Activated naive CD8-positive, alpha-beta T cell treated with anti-CD3 and anti-CD28 coated beads, Interleukin-2, amount 10 ng/mL, durations not matched to agents 7 days and 5 days (primary cell): Measurements from ENCODE around the gene PMVK. TPM values are rescaled to one million over a fixed set of nuclear protein-coding genes. Genes with fewer than 3 reads are reported as not detected.
"Not testable (repeated sequence)": the region's sequence is repeated elsewhere in the genome, so short reads cannot be mapped to it uniquely, and the experiment has no call there.

ENCODE experiments used
- ATAC-seq: fragments of 150-1000 bp; cut with Tn5 transposase; one replicate; pipeline ENCODE4 v1.10.0; 2021; ENCODE audit warnings: low read depth, moderate library complexity
- POLR2A ChIA-PET: fragments of 350-600 bp; sonication (Branson Sonifier 250); formaldehyde crosslinking; loops from one replicate; lab custom pipeline; 2021; ENCODE audit warnings: antibody characterized with exemption; lab: Charles Lee
- DNase-seq: peaks from one replicate; pipeline ENCODE4 v3.0.0; 2021
- H3K27ac Mint-ChIP-seq: one replicate; pipeline ENCODE4 v1.8.0; 2022; ENCODE audit warnings: mild to moderate bottlenecking, mixed read lengths
- H3K27me3 Mint-ChIP-seq: one replicate; pipeline ENCODE4 v1.8.0; 2022; ENCODE audit warnings: mild to moderate bottlenecking, moderate library complexity, mixed read lengths
- H3K36me3 Mint-ChIP-seq: one replicate; pipeline ENCODE4 v1.8.0; 2021; ENCODE audit warnings: mild to moderate bottlenecking, mixed read lengths
- H3K4me1 Mint-ChIP-seq: one replicate; pipeline ENCODE4 v1.8.0; 2021; ENCODE audit warnings: mixed read lengths
- H3K4me3 Mint-ChIP-seq: one replicate; pipeline ENCODE4 v1.8.0; 2022; ENCODE audit warnings: mild to moderate bottlenecking, moderate library complexity, mixed read lengths
- H3K9me3 Mint-ChIP-seq: one replicate; pipeline ENCODE4 v1.8.0; 2021; ENCODE audit warnings: mixed read lengths
- total RNA-seq, 2 experiments: library from RNA; stranded (reverse); gene quantifications; one replicate each; pipeline ENCODE4 v1.2.3, GENCODE V29; 2021

Gene PMVK
- total RNA-seq, result 10 to 100 TPM; 25.6 to 26.4 TPM

DNA sequence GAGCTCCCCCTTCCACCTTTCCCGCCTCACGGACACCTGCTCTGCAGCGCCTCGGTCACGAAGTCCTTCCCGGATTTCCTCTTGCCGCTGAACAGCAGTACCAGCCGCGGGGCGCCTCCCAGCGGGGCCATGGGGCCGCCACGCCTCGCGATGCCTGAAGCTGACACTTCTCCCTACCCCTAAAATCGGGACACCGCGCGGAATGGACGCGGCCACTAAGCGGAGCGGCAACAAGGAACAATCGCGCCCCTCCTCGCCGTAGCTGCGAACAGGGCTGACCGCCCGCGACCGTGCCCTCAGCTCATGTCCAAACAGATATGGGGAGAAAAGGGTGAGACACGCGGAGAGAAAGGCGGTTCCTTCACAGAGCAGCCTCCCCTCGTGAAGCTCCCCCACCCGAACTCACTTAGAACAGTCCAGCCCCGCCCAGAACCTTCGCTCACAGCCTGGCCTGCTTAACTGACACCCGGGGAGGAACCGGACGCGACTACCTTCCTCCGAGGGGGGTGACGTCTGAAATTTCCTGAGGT, at the start of gene PMVK:
Gene PMVK (minus strand): TSS at position 165 of the 530 bp plus-strand sequence. CDS start 34 bp downstream, at position 131.
- H3K36me3 Mint-ChIP-seq, result peaks cover 2% of the 10 kb centered on the region
- DNase-seq, result peak; percentile 92
- ATAC-seq, result peak; percentile 85
- no peaks in the 10 kb centered on the region for H3K9me3 Mint-ChIP-seq
- H3K4me1 Mint-ChIP-seq, result peaks cover 33% of the 10 kb centered on the region
- H3K27me3 Mint-ChIP-seq, result no peaks in the 10 kb centered on the region
- POLR2A ChIA-PET, result interaction anchor here (0.7 to 5.7 kb wide), 22 partner anchors 9 to 378 kb away, joined by 3 to 45 read pairs (median 6); partner anchors contain the start of genes ADAM15, CKS1B, FLAD1 and PBXIP1
- H3K27ac Mint-ChIP-seq, result peak within 1 kb of the TSS; percentile 97
- H3K4me3 Mint-ChIP-seq, result peak within 1 kb of the TSS; percentile 90

DNA sequence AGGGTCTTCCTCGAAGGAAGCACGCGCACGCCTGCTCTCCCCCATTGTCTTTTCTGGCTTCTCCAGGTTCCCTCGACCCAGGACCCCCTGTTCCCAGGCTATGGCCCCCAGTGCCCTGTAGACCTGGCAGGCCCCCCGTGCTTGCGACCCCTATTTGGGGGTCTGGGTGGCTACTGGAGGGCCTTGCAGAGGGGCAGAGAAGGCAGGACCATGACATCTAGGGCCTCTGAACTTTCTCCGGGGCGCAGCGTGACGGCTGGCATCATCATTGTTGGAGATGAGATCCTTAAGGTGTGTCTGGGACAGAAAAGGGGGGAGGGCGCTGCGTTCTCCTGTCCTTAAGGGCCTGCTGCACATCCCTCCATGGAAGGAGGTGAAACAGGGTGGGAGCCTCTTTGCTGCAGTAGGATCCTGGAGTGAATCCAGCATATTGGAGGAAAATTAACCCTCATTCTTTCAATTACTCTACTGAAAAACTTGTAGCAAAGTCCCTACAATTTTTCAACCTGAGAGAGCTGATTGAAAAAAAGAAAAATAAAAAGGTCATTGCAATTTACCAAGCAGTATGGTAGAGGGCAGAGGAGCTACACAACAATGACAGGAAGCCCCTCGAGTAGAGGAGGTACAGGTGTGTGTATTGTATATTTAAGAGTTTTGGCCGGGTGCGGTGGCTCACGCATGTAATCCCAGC, 47.4 kb upstream of the PMVK start:
- Mint-ChIP-seq H3K4me1 (peaks cover 13% of the 10 kb centered on the region), H3K27ac (no peak overlapping the region)

DNA sequence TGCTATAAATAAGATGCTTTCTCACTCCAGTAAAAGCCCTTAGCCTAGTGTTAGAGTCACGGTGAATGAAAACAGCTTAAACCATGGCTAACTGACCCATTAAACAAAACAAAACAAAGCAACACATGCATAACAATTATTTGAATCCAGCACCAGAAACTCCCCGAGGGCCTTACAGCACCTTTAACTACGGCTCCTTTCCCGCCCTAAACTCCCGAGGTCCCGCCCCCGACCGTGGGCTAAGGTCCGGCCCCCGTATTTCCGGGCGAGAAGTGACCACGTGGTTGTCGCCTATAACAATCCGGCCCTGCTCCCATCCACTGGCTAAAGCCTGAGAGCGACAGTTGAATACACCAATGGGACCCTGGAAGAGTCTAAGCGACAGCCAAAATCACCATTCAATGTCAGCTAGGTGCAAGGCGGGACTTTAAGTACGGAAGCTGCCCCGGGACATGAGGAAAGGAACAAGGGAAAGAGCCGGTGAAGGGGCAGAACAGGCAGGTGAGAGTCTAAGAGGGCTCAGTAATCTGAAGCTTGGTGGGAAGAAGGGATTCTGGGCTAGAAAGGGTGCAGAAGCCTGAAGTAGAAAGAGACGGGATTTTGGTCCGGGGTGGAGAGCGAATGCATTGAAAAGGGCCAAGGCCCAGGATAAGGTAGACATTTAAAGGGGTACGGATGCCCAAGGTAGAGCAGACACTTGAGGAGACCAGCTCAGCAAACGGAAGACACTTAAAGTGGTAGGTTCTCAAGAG, 46.6 kb upstream of the PMVK start, which contains the start of gene FLAD1:
Gene FLAD1 (plus strand): TSS at position 448 of the 752 bp plus-strand sequence. CDS start 351 bp downstream, outside the sequence.
- no peak within 1 kb of the TSS for H3K4me3 Mint-ChIP-seq
- H3K27me3 Mint-ChIP-seq, result no peaks in the 10 kb centered on the region
- peaks cover 10% of the 10 kb centered on the region for H3K4me1 Mint-ChIP-seq
- H3K27ac Mint-ChIP-seq, result no peak within 1 kb of the TSS
- DNase-seq (peak; percentile 90), ATAC-seq (peak; percentile 100)
- no peaks in the 10 kb centered on the region for H3K9me3 Mint-ChIP-seq
- POLR2A ChIA-PET, result interaction anchor here (0.7 to 5.2 kb wide), 16 partner anchors 9 to 425 kb away, joined by 3 to 36 read pairs (median 7); partner anchors contain the start of genes ADAM15, CKS1B, LENEP and PBXIP1
- H3K36me3 Mint-ChIP-seq, result peaks cover 10% of the 10 kb centered on the region

More for the DNA sequence above, 47.4 kb upstream of the PMVK start:
- POLR2A ChIA-PET, result interaction anchor here (0.7 to 5.2 kb wide), 17 partner anchors 10 to 426 kb away, joined by 3 to 36 read pairs (median 7); partner anchors contain the start of genes ADAM15, CKS1B, LENEP and PBXIP1
- H3K9me3 Mint-ChIP-seq, result no peaks in the 10 kb centered on the region
- DNase-seq (no peak), ATAC-seq (no peak)
- no peaks in the 10 kb centered on the region for H3K27me3 Mint-ChIP-seq
- peaks cover 13% of the 10 kb centered on the region for H3K36me3 Mint-ChIP-seq
- no peak overlapping the region for H3K4me3 Mint-ChIP-seq

DNA sequence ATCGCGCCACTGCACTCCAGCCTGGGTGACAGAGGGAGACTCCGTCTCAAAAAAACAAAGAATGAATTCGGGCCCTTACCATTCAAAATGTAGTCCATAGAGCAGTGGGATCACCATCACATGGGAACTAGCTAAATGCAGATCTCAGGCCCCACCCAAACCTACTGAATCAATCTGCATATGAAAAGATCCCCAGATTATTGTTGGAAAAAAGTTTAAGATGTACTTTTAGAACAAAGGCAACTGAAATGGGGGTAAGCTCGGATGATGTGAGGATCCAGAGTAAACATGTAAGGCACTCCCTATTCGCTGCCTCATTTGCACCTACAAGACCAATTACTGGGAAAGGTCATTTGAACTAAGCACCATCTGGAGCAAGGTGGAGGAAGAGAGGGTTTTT, 45.8 kb upstream of the PMVK start:
- Mint-ChIP-seq H3K4me1 (peaks cover 15% of the 10 kb centered on the region), H3K27me3 (no peaks in the 10 kb centered on the region), H3K4me3 (no peak overlapping the region), H3K36me3 (peaks cover 12% of the 10 kb centered on the region), H3K27ac (no peak overlapping the region), H3K9me3 (no peaks in the 10 kb centered on the region)
- POLR2A ChIA-PET, result interaction anchor here (1.4 to 5.2 kb wide), 10 partner anchors 8 to 102 kb away, joined by 4 to 36 read pairs (median 16); partner anchors contain the start of genes CKS1B, LENEP, PBXIP1 and PMVK
- no peak for DNase-seq
- no peak for ATAC-seq

DNA sequence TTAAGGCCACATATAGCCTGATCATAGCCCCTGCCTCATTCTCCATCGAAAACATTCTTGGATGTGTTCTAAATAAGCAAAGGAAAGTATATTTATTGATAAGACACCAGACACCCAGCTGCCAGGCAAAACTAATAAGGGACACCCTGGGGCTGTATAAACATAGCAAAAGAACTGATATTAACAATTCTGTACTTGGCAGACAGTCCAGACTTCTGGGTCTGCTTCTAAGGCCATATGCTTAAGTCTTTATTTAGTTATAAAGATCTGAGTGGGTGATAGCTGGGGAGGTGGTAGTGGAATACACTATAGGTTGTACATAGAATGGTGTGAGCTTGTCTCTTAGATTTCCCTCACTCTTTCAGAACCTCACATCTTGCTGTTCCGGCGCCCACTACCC, 41.8 kb upstream of the PMVK start:
- ATAC-seq (no peak), DNase-seq (no peak)
- Mint-ChIP-seq H3K27me3 (no peaks in the 10 kb centered on the region), H3K36me3 (peaks cover 12% of the 10 kb centered on the region), H3K9me3 (no peaks in the 10 kb centered on the region), H3K4me1 (peaks cover 17% of the 10 kb centered on the region), H3K27ac (no peak overlapping the region), H3K4me3 (no peak overlapping the region)
- POLR2A ChIA-PET, result no interaction called here

DNA sequence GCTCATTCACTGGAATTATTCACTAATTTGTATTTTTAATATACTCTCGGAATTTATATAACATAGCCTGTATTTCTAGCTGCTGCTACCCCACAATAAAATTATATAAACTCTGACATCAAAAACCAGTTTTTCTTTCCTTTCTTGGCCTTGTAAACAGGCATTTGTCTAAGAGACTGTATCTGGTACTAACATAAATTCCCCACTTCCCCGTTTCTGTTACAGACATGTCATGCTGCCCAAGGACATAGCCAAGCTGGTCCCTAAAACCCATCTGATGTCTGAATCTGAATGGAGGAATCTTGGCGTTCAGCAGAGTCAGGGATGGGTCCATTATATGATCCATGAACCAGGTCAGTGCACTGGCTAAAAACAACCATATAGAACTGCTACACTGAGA, 41.2 kb upstream of the PMVK start:
- H3K9me3 Mint-ChIP-seq, POLR2A ChIA-PET, H3K4me3 Mint-ChIP-seq, DNase-seq, H3K27me3 Mint-ChIP-seq, ATAC-seq: not testable (repeated sequence)
- Mint-ChIP-seq H3K4me1 (peaks cover 20% of the 10 kb centered on the region), H3K27ac (peak overlapping the region; percentile 18), H3K36me3 (peaks cover 12% of the 10 kb centered on the region)

DNA sequence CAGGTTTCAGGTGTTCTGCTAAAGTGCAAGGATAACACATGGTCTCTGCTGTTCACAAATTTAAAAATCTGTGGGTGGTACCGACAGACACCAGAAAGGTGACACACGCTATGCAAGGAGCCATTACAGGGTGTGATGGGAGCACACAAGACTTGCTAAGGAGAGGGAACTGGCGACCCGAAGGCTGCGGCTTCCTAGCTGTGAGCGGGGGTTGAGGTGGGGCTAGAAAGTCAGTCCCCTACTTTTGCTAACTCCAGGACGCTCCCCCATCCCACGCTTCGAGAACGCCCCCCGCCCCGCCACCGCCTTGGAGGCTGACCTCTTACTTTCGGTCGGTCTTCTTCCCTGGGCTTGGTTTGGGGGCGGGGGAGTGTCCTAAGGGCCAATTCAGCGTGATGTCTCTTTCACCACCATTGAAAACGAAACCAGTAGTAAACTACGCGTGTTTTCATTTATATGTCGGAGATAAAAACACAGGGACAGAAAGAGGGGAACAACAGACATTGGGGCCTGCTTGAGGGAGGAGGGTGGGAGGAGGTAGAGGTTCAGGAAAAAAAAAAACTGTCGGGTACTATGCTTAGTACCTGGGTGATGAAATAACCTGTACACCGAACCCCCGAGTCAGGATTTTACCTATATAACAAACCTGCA, 39.0 kb upstream of the PMVK start:
- Mint-ChIP-seq H3K27me3 (no peaks in the 10 kb centered on the region), H3K4me3 (no peak overlapping the region), H3K9me3 (no peaks in the 10 kb centered on the region), H3K36me3 (peaks cover 14% of the 10 kb centered on the region), H3K4me1 (peaks cover 33% of the 10 kb centered on the region), H3K27ac (no peak overlapping the region)
- DNase-seq (peak; percentile 63), ATAC-seq (no peak)
- POLR2A ChIA-PET, result interaction anchor here (0.6 to 3.5 kb wide), 10 partner anchors 8 to 45 kb away, joined by 3 to 43 read pairs (median 15); partner anchors contain the start of genes FLAD1, PBXIP1 and PYGO2

DNA sequence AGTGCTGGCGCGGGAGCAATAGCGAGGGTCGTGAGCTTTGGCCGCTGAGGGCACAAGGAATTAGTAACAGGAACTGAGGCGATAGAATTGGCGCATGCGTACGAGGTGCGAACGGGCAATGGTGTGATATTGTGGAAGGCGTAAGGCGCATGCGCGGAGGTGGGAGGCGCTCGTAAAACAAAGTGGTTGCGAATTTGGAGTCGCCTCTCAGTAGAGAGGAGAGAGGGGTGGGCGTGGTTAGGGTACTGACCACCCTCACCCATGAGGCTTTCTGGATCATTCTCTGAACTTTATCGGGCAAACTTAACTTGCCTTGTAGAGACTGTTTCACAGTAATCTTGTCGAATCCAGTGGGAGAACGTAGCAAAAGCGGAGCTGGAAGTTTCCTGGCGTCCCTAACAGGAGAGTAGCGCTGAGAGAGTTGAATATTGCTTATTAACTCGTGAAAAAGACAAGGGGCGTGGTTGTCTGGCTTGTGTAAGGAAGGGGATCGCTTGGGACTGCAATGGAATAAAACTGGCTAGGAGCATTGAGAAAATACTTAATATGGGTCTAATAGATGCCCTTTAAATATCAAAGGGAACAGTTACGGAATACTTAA, 38.4 kb upstream of the PMVK start:
- Mint-ChIP-seq H3K27me3 (no peaks in the 10 kb centered on the region), H3K9me3 (no peaks in the 10 kb centered on the region), H3K27ac (no peak overlapping the region), H3K4me1 (peaks cover 33% of the 10 kb centered on the region), H3K4me3 (no peak overlapping the region), H3K36me3 (peaks cover 12% of the 10 kb centered on the region)
- ATAC-seq (peak; percentile 51), DNase-seq (peak; percentile 94)
- POLR2A ChIA-PET, result interaction anchor here (0.9 to 3.5 kb wide), 11 partner anchors 9 to 46 kb away, joined by 3 to 43 read pairs (median 18); partner anchors contain the start of genes FLAD1, PBXIP1, PMVK and PYGO2

DNA sequence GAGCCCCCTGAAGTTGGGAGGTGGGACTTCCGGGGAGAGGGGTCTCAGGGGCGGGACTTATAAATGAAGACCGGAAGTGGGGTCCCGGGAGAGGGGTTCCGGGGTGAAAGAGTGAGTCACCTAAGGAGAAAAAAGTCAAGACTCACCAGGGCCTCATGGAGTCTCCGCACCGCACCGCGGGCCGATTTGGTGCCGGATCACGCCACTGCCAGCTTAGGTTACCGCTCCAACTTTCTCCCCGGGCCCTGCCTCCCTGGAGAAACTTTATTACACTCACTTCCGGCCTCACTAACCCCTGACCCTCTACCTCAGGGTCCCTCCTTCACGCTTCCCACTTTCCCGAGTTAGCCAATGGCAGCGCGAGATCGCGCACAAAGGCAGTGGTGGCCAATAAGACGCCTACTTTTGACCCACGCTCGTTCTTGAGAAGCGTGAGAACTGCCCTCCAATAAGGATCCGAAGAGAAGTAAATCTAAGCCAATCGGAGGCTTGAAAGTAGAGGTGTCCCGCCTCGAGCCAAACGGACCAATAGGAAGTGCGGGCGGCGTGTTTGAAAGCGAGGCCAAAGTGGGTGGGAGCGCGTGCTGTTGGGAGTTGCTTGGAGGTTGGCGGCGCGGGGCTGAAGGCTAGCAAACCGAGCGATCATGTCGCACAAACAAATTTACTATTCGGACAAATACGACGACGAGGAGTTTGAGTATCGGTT, 37.7 kb upstream of the PMVK start, which contains the start of gene CKS1B:
Gene CKS1B (plus strand): TSS at position 580 of the 706 bp plus-strand sequence. CDS start 65 bp downstream, at position 645.
- peaks cover 14% of the 10 kb centered on the region for H3K36me3 Mint-ChIP-seq
- H3K4me1 Mint-ChIP-seq, result peaks cover 37% of the 10 kb centered on the region
- H3K27ac Mint-ChIP-seq, result no peak within 1 kb of the TSS
- no peaks in the 10 kb centered on the region for H3K9me3 Mint-ChIP-seq
- POLR2A ChIA-PET, result interaction anchor here (0.7 to 3.5 kb wide), 17 partner anchors 9 to 363 kb away, joined by 3 to 43 read pairs (median 8); partner anchors contain the start of genes FLAD1, PBXIP1, PMVK and PYGO2
- H3K4me3 Mint-ChIP-seq, result no peak within 1 kb of the TSS
- no peaks in the 10 kb centered on the region for H3K27me3 Mint-ChIP-seq
- DNase-seq (peak; percentile 92), ATAC-seq (peak; percentile 89)

DNA sequence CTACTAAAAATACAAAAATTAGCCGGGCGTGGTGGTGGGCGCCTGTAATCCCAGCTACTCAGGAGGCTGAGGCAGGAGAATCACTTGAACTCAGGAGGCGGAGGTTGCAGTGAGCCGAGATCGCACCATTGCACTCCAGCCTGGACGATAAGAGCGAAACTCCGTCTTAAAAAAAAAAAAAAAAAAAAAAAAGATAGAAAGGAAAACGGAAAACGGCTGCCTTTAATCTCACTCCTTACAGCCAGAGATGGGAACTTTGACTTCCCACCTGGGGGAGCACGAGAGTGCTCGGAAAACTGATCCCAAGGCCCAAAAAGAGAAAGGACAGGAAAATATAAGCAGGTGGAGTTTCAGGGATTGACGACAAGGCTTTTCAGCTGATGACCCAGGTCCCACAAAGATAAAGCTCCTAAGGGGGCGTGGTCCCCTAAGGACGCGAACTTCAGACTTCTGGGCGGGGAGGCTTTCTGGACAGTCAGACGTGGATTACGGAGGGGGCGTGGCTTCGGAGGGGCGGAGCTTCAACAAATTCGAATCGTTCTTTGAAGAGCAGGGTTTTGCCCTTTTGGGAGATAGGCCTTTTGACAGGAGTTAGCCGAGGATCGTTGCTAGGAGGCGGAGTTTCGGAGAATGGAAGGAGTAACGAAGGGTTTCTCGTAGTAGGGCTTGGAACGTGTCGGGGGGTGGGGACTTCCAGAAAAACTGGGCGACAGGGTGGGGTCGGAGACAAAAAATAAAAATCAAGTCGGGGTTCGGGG, 37.0 kb upstream of the PMVK start:
- POLR2A ChIA-PET, result interaction anchor here (0.7 to 3.5 kb wide), 18 partner anchors 9 to 1324 kb away, joined by 3 to 43 read pairs (median 8); partner anchors contain the start of genes FLAD1, PBXIP1, PMVK and PYGO2
- Mint-ChIP-seq H3K4me3 (no peak overlapping the region), H3K4me1 (peaks cover 41% of the 10 kb centered on the region), H3K36me3 (peaks cover 16% of the 10 kb centered on the region), H3K27me3 (no peaks in the 10 kb centered on the region), H3K9me3 (no peaks in the 10 kb centered on the region), H3K27ac (no peak overlapping the region)
- DNase-seq, result peak; percentile 93
- ATAC-seq, result peak; percentile 6
